H9 (cell line): ENCODE measurements around the gene ANKS1B. TPM values are rescaled to one million over a fixed set of nuclear protein-coding genes. Genes with fewer than 3 reads are reported as not detected.
A peak's percentile ranks its signal among the peaks of the same experiment; 100 is the strongest.

Experiments
- DNase-seq: peaks from one replicate; pipeline ENCODE4 v3.0.0-alpha.2; 2017
- H2AFZ ChIP-seq: one replicate; pipeline ENCODE4 v1.6.1; 2013; ENCODE audit warnings: mild to moderate bottlenecking, low read length, control low read depth, moderate library complexity
- H2AK5ac ChIP-seq: 2 replicates; pipeline ENCODE4 v1.6.1; 2013; ENCODE audit warnings: low read length, control low read depth, mixed read lengths; ENCODE audit not compliant: insufficient read length
- H2BK120ac ChIP-seq: one replicate; pipeline ENCODE4 v1.6.1; 2013; ENCODE audit warnings: low read depth, mild to moderate bottlenecking, low read length, control low read depth, inconsistent platforms; ENCODE audit not compliant: poor library complexity, severe bottlenecking
- H2BK12ac ChIP-seq: 2 replicates; pipeline ENCODE4 v1.6.1; 2013; ENCODE audit warnings: low read length, control low read depth, mixed read lengths, low read depth; ENCODE audit not compliant: insufficient read length
- H2BK15ac ChIP-seq: 2 replicates; pipeline ENCODE4 v1.6.1; 2013; ENCODE audit warnings: low read depth, low read length, control low read depth
- H2BK20ac ChIP-seq: one replicate; pipeline ENCODE4 v1.6.1; 2013; ENCODE audit warnings: low read depth, mild to moderate bottlenecking, low read length, control low read depth, inconsistent platforms; ENCODE audit not compliant: poor library complexity, severe bottlenecking
- H2BK5ac ChIP-seq: 2 replicates; pipeline ENCODE4 v1.6.1; 2013; ENCODE audit warnings: low read length, control low read depth, mixed read lengths; ENCODE audit not compliant: insufficient read length
- H3K14ac ChIP-seq: 2 replicates; pipeline ENCODE4 v1.6.1; 2013; ENCODE audit warnings: low read length, control low read depth; ENCODE audit not compliant: insufficient read depth
- H3K18ac ChIP-seq: 2 replicates; pipeline ENCODE4 v1.6.1; 2013; ENCODE audit warnings: low read depth, mild to moderate bottlenecking, mixed read lengths, low read length, control low read depth; ENCODE audit not compliant: insufficient read length
- H3K23ac ChIP-seq: 2 replicates; pipeline ENCODE4 v1.6.1; 2013; ENCODE audit warnings: low read length, control low read depth, mixed read lengths, low read depth; ENCODE audit not compliant: insufficient read length
- H3K23me2 ChIP-seq: 2 replicates; pipeline ENCODE4 v1.6.1; 2013; ENCODE audit warnings: low read depth, mild to moderate bottlenecking, mixed read lengths, low read length, control low read depth; ENCODE audit not compliant: insufficient read length, poor library complexity, severe bottlenecking
- H3K27ac ChIP-seq: 2 replicates; pipeline ENCODE4 v1.5.1; 2013; ENCODE audit warnings: low read length, control low read depth, mixed read lengths, low read depth; ENCODE audit not compliant: insufficient read length
- H3K27me3 ChIP-seq: 2 replicates; pipeline ENCODE4 v1.6.1; 2013; ENCODE audit warnings: low read length, control low read depth, inconsistent platforms; ENCODE audit not compliant: insufficient read depth
- H3K4ac ChIP-seq: 2 replicates; pipeline ENCODE4 v1.6.1; 2013; ENCODE audit warnings: low read depth, mild to moderate bottlenecking, control low read depth, inconsistent platforms, low read length, moderate library complexity
- H3K4me1 ChIP-seq: 2 replicates; pipeline ENCODE4 v1.6.1; 2013; ENCODE audit warnings: low read length, control low read depth, inconsistent platforms; ENCODE audit not compliant: insufficient read depth
- H3K4me2 ChIP-seq: 2 replicates; pipeline ENCODE4 v1.6.1; 2013; ENCODE audit warnings: low read length, control low read depth, mixed read lengths; ENCODE audit not compliant: insufficient read length, insufficient read depth
- H3K56ac ChIP-seq: 2 replicates; pipeline ENCODE4 v1.6.1; 2013; ENCODE audit warnings: low read depth, mild to moderate bottlenecking, mixed read lengths, low read length, control low read depth; ENCODE audit not compliant: insufficient read length
- H3K79me1 ChIP-seq: 2 replicates; pipeline ENCODE4 v1.6.1; 2013; ENCODE audit warnings: low read depth, mild to moderate bottlenecking, moderate library complexity, low read length, control low read depth, inconsistent platforms; ENCODE audit not compliant: insufficient read depth, poor library complexity, severe bottlenecking
- H3K79me2 ChIP-seq: 2 replicates; pipeline ENCODE4 v1.6.1; 2013; ENCODE audit warnings: low read length, control low read depth, inconsistent platforms; ENCODE audit not compliant: insufficient read depth
- H3K9ac ChIP-seq: 2 replicates; pipeline ENCODE4 v1.6.1; 2013; ENCODE audit warnings: low read length, control low read depth, mixed read lengths; ENCODE audit not compliant: insufficient read length; ENCODE audit errors: extremely low read depth
- H3K9me3 ChIP-seq: one replicate; pipeline ENCODE4 v1.6.1; 2013; ENCODE audit warnings: low read depth, low read length, inconsistent platforms; ENCODE audit not compliant: control insufficient read depth
- H3T11ph ChIP-seq: one replicate; pipeline ENCODE4 v1.6.1; 2013; ENCODE audit warnings: mild to moderate bottlenecking, low read length, control low read depth, inconsistent platforms
- H4K20me1 ChIP-seq: one replicate; pipeline ENCODE4 v1.6.1; 2013; ENCODE audit not compliant: control insufficient read depth, insufficient read length, insufficient read depth
- H4K5ac ChIP-seq: 2 replicates; pipeline ENCODE4 v1.6.1; 2013; ENCODE audit warnings: low read depth, mild to moderate bottlenecking, mixed read lengths, low read length, control low read depth; ENCODE audit not compliant: insufficient read length
- H4K8ac ChIP-seq: replicated peaks from 2 replicates; pipeline ENCODE4 v1.6.1; 2013; ENCODE audit warnings: low read length, control low read depth, mixed read lengths, low read depth; ENCODE audit not compliant: insufficient read length
- H4K91ac ChIP-seq: 2 replicates; pipeline ENCODE4 v1.6.1; 2013; ENCODE audit warnings: low read depth, mild to moderate bottlenecking, moderate library complexity, mixed read lengths, low read length, control low read depth; ENCODE audit not compliant: insufficient read length
- H3K27ac Mint-ChIP-seq, 3 experiments: 2 replicates in 2 of 3; 3 replicates in 1 of 3; pipeline ENCODE4 v1.8.0; 2020 to 2021; ENCODE audit warnings: mixed read lengths in 3 of 3, mild to moderate bottlenecking in 1 of 3, moderate library complexity in 1 of 3
- H3K27me3 Mint-ChIP-seq: 2 replicates; pipeline ENCODE4 v1.8.0; 2021; ENCODE audit warnings: low read depth, mild to moderate bottlenecking, moderate library complexity, mixed read lengths
- H3K36me3 Mint-ChIP-seq, 3 experiments: 2 replicates in 2 of 3; 3 replicates in 1 of 3; pipeline ENCODE4 v1.8.0; 2020 to 2021; ENCODE audit warnings: low read depth in 3 of 3, mixed read lengths in 3 of 3; ENCODE audit not compliant: insufficient read depth in 1 of 3
- H3K4me1 Mint-ChIP-seq, 2 experiments: 2 replicates each; pipeline ENCODE4 v1.8.0; 2020; ENCODE audit warnings: mixed read lengths in 2 of 2
- H3K4me3 Mint-ChIP-seq, 2 experiments: 2 replicates in 1 of 2; 3 replicates in 1 of 2; pipeline ENCODE4 v1.8.0; 2020 to 2021; ENCODE audit warnings: mild to moderate bottlenecking in 2 of 2, mixed read lengths in 2 of 2, moderate library complexity in 1 of 2
- H3K9me3 Mint-ChIP-seq, 2 experiments: 2 replicates in 1 of 2; 3 replicates in 1 of 2; pipeline ENCODE4 v1.8.0; 2020; ENCODE audit warnings: mild to moderate bottlenecking in 2 of 2, mixed read lengths in 2 of 2, moderate library complexity in 1 of 2
- CTCF ChIP-seq: fragments of 200-600 bp; sonication (generic); conservative IDR thresholded peaks from 3 replicates; pipeline ENCODE4 v1.8.0; 2021; ENCODE audit warnings: antibody characterized with exemption, mild to moderate bottlenecking
- WGBS: extraction: QIAGEN DNeasy Blood & Tissue Kit; methylation state at CpG from one replicate; pipeline ENCODE4 v1.1.7; 2013; ENCODE audit warnings: missing lambda C conversion rate, low lambda C conversion rate, mixed read lengths; ENCODE audit not compliant: insufficient read length; ENCODE audit errors: extremely low coverage; 5-methylcytosine and 5-hydroxymethylcytosine counted together
- total RNA-seq: library from RNA; stranded (reverse); gene quantifications from 2 replicates; pipeline ENCODE4 v1.2.1, GENCODE V29; 2021

The ANKS1B gene
- total RNA-seq, 1 experiment from 2014 or later = 4.1 TPM

DNA sequence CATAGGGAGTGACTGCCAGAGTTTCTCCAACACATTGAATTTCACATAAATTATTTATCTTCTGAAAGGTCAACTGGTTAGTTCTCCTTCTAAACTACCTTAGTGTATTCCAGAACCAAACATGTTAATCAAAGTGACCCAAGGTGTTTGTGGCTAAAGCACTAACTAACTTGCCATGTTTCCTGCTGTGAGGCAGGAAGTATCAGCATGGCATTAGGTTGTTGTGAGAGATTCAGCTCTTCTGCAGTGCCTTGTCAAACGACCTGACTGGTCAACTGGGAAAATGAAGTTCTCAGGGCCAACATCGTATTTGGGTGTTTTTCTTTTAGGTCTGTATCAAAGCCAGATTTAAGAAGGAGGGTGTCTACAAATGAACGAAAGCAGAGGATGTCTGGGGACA, 891.6 kb downstream of the ANKS1B start:
- no peak for DNase-seq
- H2AFZ ChIP-seq = no peak overlapping the region

More for the DNA sequence above, 891.6 kb downstream of the ANKS1B start:
- Histone ChIP-seq H3K79me1 (no peaks in the 10 kb centered on the region), H3K4ac (no peak overlapping the region), H2BK12ac (no peak overlapping the region), H4K20me1 (no peaks in the 10 kb centered on the region), H4K91ac (no peak overlapping the region), H2BK15ac (no peak overlapping the region), H3T11ph (no peak overlapping the region), H3K4me1 (peaks cover 3% of the 10 kb centered on the region; the same call in 1 of the 2 replicates), H3K14ac (no peak overlapping the region; the same call in 1 of the 2 replicates), H2BK5ac (no peak overlapping the region), H3K27me3 (no peaks in the 10 kb centered on the region), H2AK5ac (no peak overlapping the region), H3K9ac (no peak overlapping the region), H3K23me2 (no peaks in the 10 kb centered on the region), H4K8ac (no peak overlapping the region), H3K23ac (no peak overlapping the region), H3K56ac (no peak overlapping the region), H3K4me2 (no peak overlapping the region), H2BK120ac (no peak overlapping the region), H3K9me3 (no peaks in the 10 kb centered on the region), H3K18ac (no peak overlapping the region), H4K5ac (no peak overlapping the region), H3K27ac (no peak overlapping the region), H2BK20ac (no peak overlapping the region), H3K79me2 (no peaks in the 10 kb centered on the region)
- H3K4me3 Mint-ChIP-seq = no peak overlapping the region
- no CpG with 5 or more reads among the region's 3 CpGs for WGBS
- no peaks in the 10 kb centered on the region for H3K9me3 Mint-ChIP-seq
- no peak for TF ChIP-seq CTCF
- no peaks in the 10 kb centered on the region for H3K27me3 Mint-ChIP-seq
- peaks cover 2 to 10% of the 10 kb centered on the region in 2 experiments for H3K4me1 Mint-ChIP-seq
- H3K36me3 Mint-ChIP-seq = no peaks in the 10 kb centered on the region
- peak overlapping the region in 2 of 3 experiments; percentile 57 to 74; a peak in 3 of 7 replicates for H3K27ac Mint-ChIP-seq
